GM18520 (cell line): Measurements from ENCODE around the gene ADGRB3.

Experiments
- ATAC-seq: cut with Tn5 transposase; IDR thresholded peaks from one replicate; pipeline ENCODE4 v1.9.1; 2021; ENCODE audit not compliant: unreplicated experiment

Gene ADGRB3

DNA sequence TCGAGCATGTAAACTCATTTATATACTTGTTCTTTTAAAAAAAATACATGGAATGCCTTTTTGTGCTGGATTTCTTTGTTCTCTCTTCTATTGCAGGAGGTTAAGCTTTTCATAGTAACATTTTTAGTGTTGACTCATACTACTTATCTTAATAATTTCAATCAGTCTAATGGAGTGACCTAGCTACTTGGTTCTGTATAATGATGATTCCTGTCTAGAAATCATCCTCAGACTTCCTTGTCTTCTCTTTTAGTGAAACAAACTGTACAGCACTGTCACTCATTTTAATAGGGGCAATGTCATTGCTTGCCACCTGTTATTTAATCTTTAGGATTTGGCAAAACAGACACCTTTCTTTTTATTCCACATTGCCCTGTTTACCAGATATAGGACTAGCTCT lies 62.3 kb downstream of the ADGRB3 start:
- ATAC-seq = no peak

DNA sequence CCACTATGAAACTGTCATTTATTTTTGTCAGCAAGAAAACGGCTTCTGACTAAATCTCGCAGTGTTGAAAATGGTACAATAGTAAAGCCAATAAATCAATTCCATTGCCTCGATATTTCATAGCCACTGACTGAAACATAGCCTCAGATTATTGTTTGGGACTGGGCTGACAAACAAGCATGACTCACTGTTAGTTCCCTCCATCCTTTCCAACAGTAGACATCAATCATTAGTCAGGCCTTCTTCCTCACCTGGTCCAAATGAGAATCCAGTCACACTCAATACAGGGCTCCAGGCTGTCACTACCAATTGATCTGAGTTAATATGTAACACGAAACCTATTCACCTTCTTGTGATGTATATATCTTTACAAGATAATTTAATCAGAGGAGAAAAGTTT lies 66.1 kb downstream of the ADGRB3 start:
- ATAC-seq = no peak

DNA sequence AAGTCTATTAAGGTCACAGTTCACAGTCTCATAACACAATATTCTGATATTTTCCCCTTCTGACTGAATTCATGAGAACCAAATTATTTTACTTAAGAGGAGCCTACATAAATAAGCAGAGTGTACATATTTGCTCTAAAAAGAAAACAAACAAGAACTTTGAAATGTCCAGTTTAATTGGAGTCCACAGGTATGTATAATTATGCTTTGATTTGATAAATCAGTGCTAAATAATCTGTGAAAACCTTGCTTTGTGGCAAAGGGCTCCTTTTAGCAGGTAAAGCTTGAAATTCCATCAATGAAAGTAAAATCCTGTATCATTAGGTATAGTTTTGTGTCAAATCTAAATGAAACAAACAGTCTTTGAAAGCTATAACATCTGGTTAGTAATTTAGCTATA lies 69.4 kb downstream of the ADGRB3 start:
- no peak for ATAC-seq

DNA sequence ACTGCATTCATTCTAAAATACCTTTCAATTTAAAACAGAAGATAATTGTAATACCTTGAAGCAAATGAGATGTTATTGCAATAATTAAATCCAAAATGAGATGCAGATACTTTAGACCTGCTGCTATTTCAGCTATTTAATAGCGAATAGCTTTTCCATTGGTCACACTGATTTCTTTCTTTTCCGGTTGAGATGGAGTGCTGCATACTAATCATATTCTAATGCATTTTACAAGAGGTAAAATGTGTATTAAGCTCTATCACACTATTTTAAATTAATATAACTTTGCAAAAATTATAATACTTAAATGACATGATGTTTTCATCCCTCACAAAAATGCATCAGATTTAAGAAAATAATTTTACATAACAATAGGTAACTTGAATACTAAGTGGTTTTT lies 74.0 kb downstream of the ADGRB3 start:
- ATAC-seq = no peak

DNA sequence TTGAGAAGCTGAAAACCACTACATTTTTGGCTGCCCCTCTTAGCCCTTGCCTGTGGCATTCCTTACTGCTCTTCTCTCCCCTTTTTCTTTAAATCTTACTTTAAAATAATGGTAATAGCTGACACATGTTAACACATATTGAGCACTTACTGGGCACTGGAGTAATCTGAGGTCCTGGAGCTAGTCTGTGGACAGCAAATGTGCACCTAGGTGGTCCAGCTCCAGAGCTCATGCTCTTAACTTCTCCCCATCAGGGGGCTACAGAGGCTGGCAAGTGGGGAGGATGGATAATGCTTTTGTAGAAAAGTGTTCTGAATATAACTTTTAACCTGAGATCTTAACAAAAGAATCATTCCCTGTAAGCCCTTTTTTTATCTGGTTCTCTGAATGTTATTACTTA lies 74.8 kb downstream of the ADGRB3 start:
- no peak for ATAC-seq

DNA sequence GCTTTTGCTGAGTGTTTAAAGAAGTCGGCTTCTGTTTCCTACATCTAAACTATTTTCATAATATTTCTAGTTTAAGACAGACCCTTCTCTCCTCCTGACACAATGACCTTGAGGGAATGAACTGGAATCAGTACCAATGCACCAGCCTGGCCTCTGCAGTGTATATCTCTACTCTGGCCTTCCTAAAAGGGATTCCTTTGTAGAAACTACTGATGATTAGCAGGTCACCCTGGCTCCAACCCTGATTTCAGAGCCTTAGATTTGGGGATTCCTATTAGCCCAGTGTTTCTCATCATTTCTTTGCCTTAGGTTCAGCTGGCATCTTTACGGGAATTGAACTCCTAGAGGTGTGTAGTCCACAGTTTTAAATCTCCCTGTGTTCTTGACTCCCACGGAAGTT lies 75.4 kb downstream of the ADGRB3 start:
- ATAC-seq = no peak

DNA sequence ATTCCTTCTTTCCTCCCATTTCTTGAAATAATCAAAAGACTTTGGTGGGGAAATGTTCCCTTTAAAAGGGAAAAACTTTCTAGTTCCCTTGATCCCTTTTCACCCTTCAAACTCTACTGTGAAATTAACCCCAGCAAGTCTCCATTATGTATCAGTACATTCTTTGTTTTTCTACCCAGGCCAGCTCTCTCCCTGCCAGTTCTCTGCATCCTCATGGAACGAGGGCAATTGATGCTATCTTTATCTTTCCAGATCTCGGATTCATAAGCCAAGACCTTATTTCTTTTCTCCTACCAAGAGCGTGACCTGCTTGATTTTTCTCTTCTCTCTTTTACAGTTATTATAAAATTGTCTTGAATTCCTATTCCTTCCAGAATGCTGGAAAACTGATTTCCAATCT lies 75.8 kb downstream of the ADGRB3 start:
- no peak for ATAC-seq

DNA sequence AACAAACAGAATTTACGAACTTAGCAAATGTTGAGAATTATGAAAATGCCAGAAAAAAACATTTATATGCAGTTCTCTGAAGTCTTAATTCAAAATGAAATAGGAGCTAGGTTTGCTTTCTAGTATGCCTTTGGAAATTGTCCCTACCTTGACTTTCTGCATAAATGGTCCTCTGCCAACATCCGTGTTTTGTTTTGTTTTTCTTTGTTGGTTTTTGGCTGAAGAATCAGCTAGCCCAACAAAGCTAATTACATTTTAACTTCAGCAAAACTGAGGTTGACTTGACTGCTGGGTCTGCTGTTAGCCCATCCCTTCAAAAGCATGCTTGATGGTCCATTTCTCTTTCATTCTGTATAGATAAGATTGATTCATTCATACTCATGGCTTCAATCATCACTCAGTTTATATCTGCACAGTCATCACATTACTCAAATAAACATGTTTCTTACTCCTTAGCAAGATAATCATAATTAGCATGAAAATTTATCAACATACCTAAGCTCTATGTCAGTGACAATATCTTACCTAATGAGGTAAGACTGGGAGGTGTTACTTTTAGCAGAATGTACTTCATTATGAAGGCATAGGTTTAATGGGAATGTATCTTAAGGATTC lies 76.4 kb downstream of the ADGRB3 start:
- ATAC-seq = no peak

DNA sequence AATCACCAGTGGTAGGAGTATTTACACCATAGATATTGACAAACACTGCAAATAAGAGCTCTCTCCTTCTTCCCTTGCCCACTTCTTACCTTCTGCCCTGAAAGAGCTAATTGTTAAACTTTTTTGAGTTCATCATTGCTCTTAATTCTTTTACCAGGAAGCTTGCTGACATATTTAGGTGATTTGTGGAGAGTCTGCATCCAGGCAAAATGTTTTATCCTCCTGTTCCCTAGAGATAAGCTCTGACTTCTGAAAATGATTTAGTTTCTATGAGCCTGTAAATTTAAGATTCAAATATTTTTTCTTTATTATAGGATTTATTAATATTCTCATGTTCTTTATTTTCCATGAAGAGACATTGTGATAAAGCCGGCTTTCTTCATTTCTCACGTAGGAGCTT lies 81.5 kb downstream of the ADGRB3 start:
- no peak for ATAC-seq

DNA sequence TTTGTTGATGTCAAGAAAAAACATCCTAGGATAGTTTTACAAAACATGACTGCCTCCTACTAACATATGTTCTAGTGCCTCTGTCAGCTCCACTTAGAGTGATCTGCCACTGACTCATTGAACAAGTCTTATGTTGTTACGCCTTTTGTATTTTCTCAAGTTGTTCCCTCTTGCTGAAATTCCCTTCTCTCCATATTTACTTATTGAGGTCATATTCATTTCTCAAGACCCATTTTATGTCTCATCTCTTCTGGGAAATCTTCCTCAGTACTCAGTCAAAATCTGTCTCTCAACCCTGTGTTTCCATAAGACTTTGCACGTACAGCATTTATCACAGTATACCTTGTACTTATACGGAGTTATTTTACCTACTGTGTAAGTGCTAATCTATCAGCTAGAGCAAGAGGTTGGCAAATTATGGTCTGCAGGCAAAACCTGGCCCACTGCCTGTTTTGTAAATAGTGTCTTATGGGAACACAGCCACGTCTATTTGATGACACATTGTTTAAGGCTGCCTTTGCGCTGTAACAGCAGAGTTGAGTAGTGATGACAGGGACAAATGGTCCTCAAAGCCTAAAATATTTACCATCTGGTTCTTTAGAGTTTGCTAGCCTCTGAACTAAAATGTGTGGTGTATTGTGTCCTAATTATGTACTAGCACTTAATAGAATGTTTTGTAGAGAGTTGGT lies 83.4 kb downstream of the ADGRB3 start:
- no peak for ATAC-seq

DNA sequence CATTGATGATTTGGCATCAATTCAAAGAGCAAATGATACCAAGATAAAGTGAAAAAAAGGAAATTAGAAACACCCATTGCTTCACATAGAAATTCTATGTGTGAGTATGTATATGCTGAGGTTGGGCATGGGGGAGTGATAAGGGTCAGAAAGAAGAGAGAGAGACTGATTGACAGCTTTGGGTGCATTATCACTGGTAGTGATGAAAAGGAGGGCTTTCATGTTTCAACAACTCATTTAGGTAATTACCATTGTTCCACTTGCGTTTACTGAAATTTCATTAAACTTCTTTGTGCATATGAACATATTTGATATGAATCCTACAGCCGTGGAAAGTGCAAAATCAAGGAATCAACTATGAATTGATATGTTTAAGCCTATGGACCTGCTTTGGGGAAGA lies 84.7 kb downstream of the ADGRB3 start:
- no peak for ATAC-seq

DNA sequence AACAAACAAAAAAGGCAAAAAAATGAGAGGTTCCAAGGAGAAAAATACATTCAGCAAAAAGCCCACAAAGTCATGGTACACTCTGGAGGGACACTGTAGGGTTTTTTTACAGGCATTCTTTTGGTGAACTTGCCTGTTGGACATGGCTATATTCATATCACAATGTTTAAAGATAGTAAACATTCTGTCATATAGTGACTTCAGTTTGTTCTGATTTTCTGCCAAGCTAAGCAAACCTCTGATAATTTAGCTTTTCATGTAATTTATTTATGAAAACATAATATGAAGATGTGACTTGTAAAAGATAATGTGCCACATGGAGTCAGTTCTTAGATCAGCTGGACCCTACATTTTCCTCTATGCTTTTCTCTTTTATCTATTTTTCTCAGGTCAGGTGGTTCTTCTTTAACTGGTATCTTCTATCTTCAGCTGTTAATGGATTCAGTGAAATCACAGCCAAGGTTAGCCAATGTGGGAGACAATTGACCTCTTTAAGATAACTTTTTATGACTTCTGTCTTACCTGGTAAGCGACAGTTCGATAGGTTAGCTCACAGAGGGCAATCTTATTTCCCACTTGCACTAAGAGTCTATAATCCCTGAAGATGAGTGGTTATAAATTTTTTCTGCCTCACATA lies 87.9 kb downstream of the ADGRB3 start:
- ATAC-seq = no peak

DNA sequence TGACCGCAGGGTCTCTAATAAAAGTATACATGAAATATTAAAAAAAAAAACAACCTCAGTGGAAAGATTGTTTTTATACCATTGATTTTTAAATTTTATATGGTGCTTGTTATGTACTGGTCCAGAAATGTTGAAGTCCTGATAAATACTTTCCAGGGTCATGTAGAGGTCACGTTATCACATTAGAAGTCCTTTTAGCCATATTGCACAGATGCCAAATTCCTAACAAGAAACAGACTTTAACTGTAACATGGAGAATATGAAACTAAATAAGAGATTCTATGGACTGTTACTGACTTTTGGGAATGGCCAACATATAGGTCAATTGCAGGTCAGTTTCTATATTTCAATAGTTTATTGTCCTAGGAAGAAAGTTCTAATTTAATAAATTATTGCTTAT lies 89.0 kb downstream of the ADGRB3 start:
- no peak for ATAC-seq

DNA sequence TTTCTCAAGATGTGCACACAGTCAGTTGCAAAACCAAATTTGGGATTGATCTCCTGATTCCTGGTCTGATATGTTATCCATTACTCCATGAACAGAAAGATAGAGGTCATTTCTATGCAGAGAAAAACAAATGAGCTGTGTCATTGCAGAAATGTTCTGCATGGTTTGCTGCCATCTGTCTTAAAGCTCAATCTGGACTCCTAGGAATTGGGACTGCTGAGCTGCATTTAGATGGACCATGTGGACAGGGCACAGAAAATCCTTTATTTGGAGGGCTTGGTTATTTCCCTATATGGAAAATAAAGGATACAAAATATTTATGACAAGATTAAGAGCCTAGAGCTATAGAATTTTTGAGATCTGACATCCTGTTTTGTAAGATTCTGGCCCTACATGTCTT lies 91.3 kb downstream of the ADGRB3 start:
- no peak for ATAC-seq

DNA sequence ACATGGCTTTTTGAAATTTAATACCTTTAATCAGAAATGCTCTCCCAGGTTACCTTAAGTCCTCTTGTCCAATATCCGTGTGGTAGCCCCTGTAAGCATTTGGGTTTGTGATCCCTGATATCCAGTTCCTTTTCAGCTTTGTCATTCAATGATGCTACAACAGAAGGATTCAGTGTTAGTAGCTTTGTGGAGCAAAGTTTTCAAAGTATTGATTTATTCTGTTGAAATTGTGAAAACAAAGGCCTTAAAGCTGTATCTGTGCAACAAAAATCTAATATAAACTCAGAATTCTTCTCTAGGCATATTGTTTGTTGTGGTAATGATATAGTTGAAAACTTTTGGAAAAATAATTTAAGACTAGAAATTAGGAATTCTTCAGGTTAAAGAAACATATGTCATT lies 91.9 kb downstream of the ADGRB3 start:
- no peak for ATAC-seq

DNA sequence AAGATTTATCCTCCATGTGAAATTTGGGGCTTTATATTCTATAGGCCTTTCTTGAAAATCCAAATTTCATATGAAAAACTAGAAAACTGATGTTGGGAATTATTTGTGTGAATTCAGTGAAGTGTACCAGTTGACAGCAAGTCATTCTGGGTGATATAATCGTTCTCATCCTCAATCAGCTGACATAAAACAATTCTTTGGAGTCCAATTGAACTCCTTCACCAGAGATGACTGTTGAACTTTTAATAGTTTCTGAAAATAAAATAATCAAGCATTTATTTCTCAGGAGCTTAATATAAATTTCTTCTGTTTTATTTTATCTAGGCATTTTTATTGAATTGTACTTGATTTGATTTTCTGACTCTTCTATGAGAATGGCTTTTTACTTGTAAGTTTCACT lies 92.6 kb downstream of the ADGRB3 start:
- ATAC-seq = no peak

DNA sequence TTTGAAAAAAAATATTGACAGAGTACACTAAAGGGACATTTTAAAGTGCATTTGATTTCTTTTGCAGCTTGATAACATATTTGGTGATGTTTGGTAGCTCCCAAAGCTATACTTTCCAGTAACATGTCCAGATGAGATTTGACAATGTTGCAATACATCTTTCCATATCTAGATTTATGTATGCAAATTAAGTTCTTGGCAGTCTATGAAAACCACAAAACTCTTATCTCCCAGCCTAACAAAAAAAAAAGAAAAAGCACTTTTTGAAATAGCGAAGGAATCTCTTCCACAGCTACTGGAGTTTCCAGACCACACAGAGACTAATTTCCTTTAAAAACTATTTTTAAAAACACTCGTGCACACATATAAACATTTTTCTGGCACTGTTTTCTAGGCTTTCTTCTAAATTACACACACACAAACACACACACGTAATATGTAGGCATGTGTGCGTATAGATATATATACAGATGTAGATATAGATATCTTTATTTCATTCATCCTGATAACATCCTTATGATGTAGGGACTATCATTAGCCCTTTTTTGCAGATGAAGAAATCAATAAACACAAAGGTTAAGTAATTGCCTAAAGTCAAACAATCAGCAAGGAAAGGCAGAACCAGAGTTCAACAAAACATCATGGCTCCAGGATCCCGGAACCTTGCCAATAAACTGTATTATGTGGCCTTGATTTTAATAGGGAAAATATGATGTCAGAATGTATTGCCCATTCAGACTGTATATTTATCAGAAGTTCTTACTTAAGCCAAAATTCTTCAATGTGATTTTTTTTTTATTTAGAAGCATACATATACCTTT lies 93.3 kb downstream of the ADGRB3 start:
- ATAC-seq = no peak

DNA sequence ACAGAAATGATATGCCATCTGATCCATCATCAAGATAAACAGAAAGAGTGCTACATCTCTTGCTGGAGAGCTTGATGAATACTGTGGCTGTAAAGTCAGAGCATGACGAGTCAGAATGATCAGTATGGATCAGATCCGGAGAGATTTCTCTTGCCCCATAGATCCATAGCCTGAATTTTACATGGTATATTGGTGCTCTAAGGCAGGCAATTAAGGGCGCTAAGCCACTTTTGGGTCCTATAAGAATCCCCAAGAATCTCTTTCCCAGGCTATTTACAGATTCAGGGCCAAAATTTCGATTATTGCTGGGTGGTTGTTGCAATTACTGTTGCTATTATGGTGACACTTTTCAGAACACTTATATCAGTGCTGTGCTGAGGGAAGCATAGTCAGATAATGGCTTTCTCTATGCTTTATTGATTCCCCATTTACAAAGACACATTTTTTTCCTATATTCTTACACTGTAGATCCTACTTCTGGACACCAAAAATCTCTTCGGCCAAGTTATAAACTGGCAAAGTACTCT lies 94.4 kb downstream of the ADGRB3 start:
- no peak for ATAC-seq

DNA sequence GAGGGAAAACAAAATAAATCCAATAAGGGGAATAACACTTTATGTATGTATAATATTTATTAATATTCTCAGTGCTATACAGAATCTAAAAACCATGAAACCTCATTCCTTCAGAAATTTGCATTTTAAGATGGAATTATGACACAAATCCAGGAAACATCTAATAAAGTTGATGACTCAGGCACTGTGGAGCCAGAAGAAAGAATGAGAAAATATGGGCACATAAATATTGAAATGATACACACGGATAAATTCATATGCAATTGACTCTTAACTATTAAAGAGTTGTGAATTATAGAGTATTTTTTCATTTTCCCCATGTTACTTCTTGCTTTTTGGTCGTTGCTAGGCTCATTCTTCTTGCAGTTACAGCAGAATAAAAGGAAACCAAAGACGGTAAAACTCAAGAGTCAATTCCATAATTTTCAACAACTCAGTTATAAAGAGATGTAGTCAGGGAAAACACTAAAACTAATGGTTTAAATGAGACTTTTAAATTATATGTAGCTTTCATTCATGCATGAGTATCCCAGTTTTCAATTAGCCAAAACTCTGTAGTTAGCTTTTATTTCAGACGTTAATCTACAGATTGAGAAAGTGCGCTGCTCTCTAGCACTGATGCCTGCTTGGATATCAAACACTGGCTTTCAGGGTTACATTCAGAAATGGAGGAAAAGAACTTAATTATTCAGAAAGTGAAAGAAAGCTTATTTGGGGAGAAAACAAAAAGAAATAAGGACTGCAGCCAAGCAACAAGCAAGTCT lies 95.4 kb downstream of the ADGRB3 start:
- ATAC-seq = no peak

DNA sequence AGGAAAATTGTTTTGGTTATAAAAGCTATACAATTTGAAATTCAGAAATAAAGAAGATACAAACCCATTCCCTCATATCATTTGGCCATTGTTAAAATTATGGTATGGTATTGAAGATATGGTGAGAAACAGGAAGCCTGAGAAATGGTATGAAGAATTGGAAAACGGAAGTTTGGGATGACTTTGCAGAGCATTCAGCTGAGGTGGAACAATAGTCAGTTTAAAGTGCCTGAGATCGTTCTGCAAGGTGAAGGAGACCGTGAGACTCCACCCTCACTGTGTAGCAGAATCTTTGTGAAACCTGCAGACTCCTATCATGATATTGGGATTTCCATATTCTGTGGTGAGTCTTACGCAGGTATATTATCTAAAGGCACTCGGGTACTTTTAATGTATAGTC lies 97.3 kb downstream of the ADGRB3 start:
- ATAC-seq = no peak

DNA sequence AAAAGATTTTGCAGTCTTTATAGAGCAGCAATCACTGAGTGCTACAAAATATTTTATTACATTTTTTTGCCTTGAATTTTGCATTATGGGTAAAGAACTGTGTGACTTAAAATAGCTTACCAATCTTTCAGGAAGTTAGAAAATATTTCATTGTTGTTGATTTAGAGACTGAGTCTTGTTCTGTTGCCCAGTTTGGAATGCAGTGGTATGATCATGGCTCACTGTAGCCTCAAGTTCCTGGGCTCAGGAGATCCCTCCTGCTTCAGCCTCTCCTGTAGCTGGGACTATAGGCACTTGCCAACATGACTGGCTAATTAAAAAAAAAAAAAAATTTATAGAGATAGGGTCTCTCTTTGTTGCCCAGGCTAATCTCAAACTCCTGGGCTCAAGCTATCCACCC lies 100.8 kb downstream of the ADGRB3 start:
- no peak for ATAC-seq
